H9 (cell line): ENCODE data around the gene DTNBP1. TPM values are rescaled to one million over a fixed set of nuclear protein-coding genes. Genes with fewer than 3 reads are reported as not detected.

Experiments used
- DNase-seq: peaks from one replicate; pipeline ENCODE4 v3.0.0-alpha.2; 2017
- H2AFZ ChIP-seq: one replicate; pipeline ENCODE4 v1.6.1; 2013; ENCODE audit warnings: mild to moderate bottlenecking, low read length, control low read depth, moderate library complexity
- H2AK5ac ChIP-seq: 2 replicates; pipeline ENCODE4 v1.6.1; 2013; ENCODE audit warnings: low read length, control low read depth, mixed read lengths; ENCODE audit not compliant: insufficient read length
- H2BK120ac ChIP-seq: one replicate; pipeline ENCODE4 v1.6.1; 2013; ENCODE audit warnings: low read depth, mild to moderate bottlenecking, low read length, control low read depth, inconsistent platforms; ENCODE audit not compliant: poor library complexity, severe bottlenecking
- H2BK12ac ChIP-seq: 2 replicates; pipeline ENCODE4 v1.6.1; 2013; ENCODE audit warnings: low read length, control low read depth, mixed read lengths, low read depth; ENCODE audit not compliant: insufficient read length
- H2BK15ac ChIP-seq: 2 replicates; pipeline ENCODE4 v1.6.1; 2013; ENCODE audit warnings: low read depth, low read length, control low read depth
- H2BK20ac ChIP-seq: one replicate; pipeline ENCODE4 v1.6.1; 2013; ENCODE audit warnings: low read depth, mild to moderate bottlenecking, low read length, control low read depth, inconsistent platforms; ENCODE audit not compliant: poor library complexity, severe bottlenecking
- H2BK5ac ChIP-seq: 2 replicates; pipeline ENCODE4 v1.6.1; 2013; ENCODE audit warnings: low read length, control low read depth, mixed read lengths; ENCODE audit not compliant: insufficient read length
- H3K14ac ChIP-seq: 2 replicates; pipeline ENCODE4 v1.6.1; 2013; ENCODE audit warnings: low read length, control low read depth; ENCODE audit not compliant: insufficient read depth
- H3K18ac ChIP-seq: 2 replicates; pipeline ENCODE4 v1.6.1; 2013; ENCODE audit warnings: low read depth, mild to moderate bottlenecking, mixed read lengths, low read length, control low read depth; ENCODE audit not compliant: insufficient read length
- H3K23ac ChIP-seq: 2 replicates; pipeline ENCODE4 v1.6.1; 2013; ENCODE audit warnings: low read length, control low read depth, mixed read lengths, low read depth; ENCODE audit not compliant: insufficient read length
- H3K23me2 ChIP-seq: 2 replicates; pipeline ENCODE4 v1.6.1; 2013; ENCODE audit warnings: low read depth, mild to moderate bottlenecking, mixed read lengths, low read length, control low read depth; ENCODE audit not compliant: insufficient read length, poor library complexity, severe bottlenecking
- H3K27ac ChIP-seq: 2 replicates; pipeline ENCODE4 v1.5.1; 2013; ENCODE audit warnings: low read length, control low read depth, mixed read lengths, low read depth; ENCODE audit not compliant: insufficient read length
- H3K27me3 ChIP-seq: 2 replicates; pipeline ENCODE4 v1.6.1; 2013; ENCODE audit warnings: low read length, control low read depth, inconsistent platforms; ENCODE audit not compliant: insufficient read depth
- H3K4ac ChIP-seq: 2 replicates; pipeline ENCODE4 v1.6.1; 2013; ENCODE audit warnings: low read depth, mild to moderate bottlenecking, control low read depth, inconsistent platforms, low read length, moderate library complexity
- H3K4me1 ChIP-seq: 2 replicates; pipeline ENCODE4 v1.6.1; 2013; ENCODE audit warnings: low read length, control low read depth, inconsistent platforms; ENCODE audit not compliant: insufficient read depth
- H3K4me2 ChIP-seq: 2 replicates; pipeline ENCODE4 v1.6.1; 2013; ENCODE audit warnings: low read length, control low read depth, mixed read lengths; ENCODE audit not compliant: insufficient read length, insufficient read depth
- H3K56ac ChIP-seq: 2 replicates; pipeline ENCODE4 v1.6.1; 2013; ENCODE audit warnings: low read depth, mild to moderate bottlenecking, mixed read lengths, low read length, control low read depth; ENCODE audit not compliant: insufficient read length
- H3K79me1 ChIP-seq: 2 replicates; pipeline ENCODE4 v1.6.1; 2013; ENCODE audit warnings: low read depth, mild to moderate bottlenecking, moderate library complexity, low read length, control low read depth, inconsistent platforms; ENCODE audit not compliant: insufficient read depth, poor library complexity, severe bottlenecking
- H3K79me2 ChIP-seq: 2 replicates; pipeline ENCODE4 v1.6.1; 2013; ENCODE audit warnings: low read length, control low read depth, inconsistent platforms; ENCODE audit not compliant: insufficient read depth
- H3K9ac ChIP-seq: 2 replicates; pipeline ENCODE4 v1.6.1; 2013; ENCODE audit warnings: low read length, control low read depth, mixed read lengths; ENCODE audit not compliant: insufficient read length; ENCODE audit errors: extremely low read depth
- H3K9me3 ChIP-seq: one replicate; pipeline ENCODE4 v1.6.1; 2013; ENCODE audit warnings: low read depth, low read length, inconsistent platforms; ENCODE audit not compliant: control insufficient read depth
- H3T11ph ChIP-seq: one replicate; pipeline ENCODE4 v1.6.1; 2013; ENCODE audit warnings: mild to moderate bottlenecking, low read length, control low read depth, inconsistent platforms
- H4K20me1 ChIP-seq: one replicate; pipeline ENCODE4 v1.6.1; 2013; ENCODE audit not compliant: control insufficient read depth, insufficient read length, insufficient read depth
- H4K5ac ChIP-seq: 2 replicates; pipeline ENCODE4 v1.6.1; 2013; ENCODE audit warnings: low read depth, mild to moderate bottlenecking, mixed read lengths, low read length, control low read depth; ENCODE audit not compliant: insufficient read length
- H4K8ac ChIP-seq: replicated peaks from 2 replicates; pipeline ENCODE4 v1.6.1; 2013; ENCODE audit warnings: low read length, control low read depth, mixed read lengths, low read depth; ENCODE audit not compliant: insufficient read length
- H4K91ac ChIP-seq: 2 replicates; pipeline ENCODE4 v1.6.1; 2013; ENCODE audit warnings: low read depth, mild to moderate bottlenecking, moderate library complexity, mixed read lengths, low read length, control low read depth; ENCODE audit not compliant: insufficient read length
- H3K27ac Mint-ChIP-seq, 3 experiments: 2 replicates in 2 of 3; 3 replicates in 1 of 3; pipeline ENCODE4 v1.8.0; 2020 to 2021; ENCODE audit warnings: mixed read lengths in 3 of 3, mild to moderate bottlenecking in 1 of 3, moderate library complexity in 1 of 3
- H3K27me3 Mint-ChIP-seq: 2 replicates; pipeline ENCODE4 v1.8.0; 2021; ENCODE audit warnings: low read depth, mild to moderate bottlenecking, moderate library complexity, mixed read lengths
- H3K36me3 Mint-ChIP-seq, 3 experiments: 2 replicates in 2 of 3; 3 replicates in 1 of 3; pipeline ENCODE4 v1.8.0; 2020 to 2021; ENCODE audit warnings: low read depth in 3 of 3, mixed read lengths in 3 of 3; ENCODE audit not compliant: insufficient read depth in 1 of 3
- H3K4me1 Mint-ChIP-seq, 2 experiments: 2 replicates each; pipeline ENCODE4 v1.8.0; 2020; ENCODE audit warnings: mixed read lengths in 2 of 2
- H3K4me3 Mint-ChIP-seq, 2 experiments: 2 replicates in 1 of 2; 3 replicates in 1 of 2; pipeline ENCODE4 v1.8.0; 2020 to 2021; ENCODE audit warnings: mild to moderate bottlenecking in 2 of 2, mixed read lengths in 2 of 2, moderate library complexity in 1 of 2
- H3K9me3 Mint-ChIP-seq, 2 experiments: 2 replicates in 1 of 2; 3 replicates in 1 of 2; pipeline ENCODE4 v1.8.0; 2020; ENCODE audit warnings: mild to moderate bottlenecking in 2 of 2, mixed read lengths in 2 of 2, moderate library complexity in 1 of 2
- CTCF ChIP-seq: fragments of 200-600 bp; sonication (generic); conservative IDR thresholded peaks from 3 replicates; pipeline ENCODE4 v1.8.0; 2021; ENCODE audit warnings: antibody characterized with exemption, mild to moderate bottlenecking
- WGBS: extraction: QIAGEN DNeasy Blood & Tissue Kit; methylation state at CpG from one replicate; pipeline ENCODE4 v1.1.7; 2013; ENCODE audit warnings: missing lambda C conversion rate, low lambda C conversion rate, mixed read lengths; ENCODE audit not compliant: insufficient read length; ENCODE audit errors: extremely low coverage; 5-methylcytosine and 5-hydroxymethylcytosine counted together
- total RNA-seq: library from RNA; stranded (reverse); gene quantifications from 2 replicates; pipeline ENCODE4 v1.2.1, GENCODE V29; 2021

The DTNBP1 gene
- total RNA-seq, 1 experiment from 2014 or later, result 12.9 TPM

- peak; percentile 43; the same call in 2 of the 3 replicates for TF ChIP-seq CTCF
- Histone ChIP-seq H3K79me1 (peaks cover 24% of the 10 kb centered on the region), H2BK15ac (no peak overlapping the region), H2AK5ac (no peak overlapping the region), H3K4me1 (peaks cover 36% of the 10 kb centered on the region; the same call in 1 of the 2 replicates), H3K14ac (no peak overlapping the region), H3K23ac (no peak overlapping the region), H4K91ac (no peak overlapping the region), H4K5ac (no peak overlapping the region), H3K9me3 (no peaks in the 10 kb centered on the region), H3K27ac (no peak overlapping the region), H3K23me2 (no peaks in the 10 kb centered on the region), H2BK120ac (no peak overlapping the region), H4K8ac (no peak overlapping the region), H3K79me2 (peaks cover 39% of the 10 kb centered on the region), H3T11ph (no peak overlapping the region), H3K4me2 (peak overlapping the region; percentile 22), H4K20me1 (no peaks in the 10 kb centered on the region), H3K56ac (no peak overlapping the region), H2BK12ac (no peak overlapping the region), H3K18ac (no peak overlapping the region), H2BK20ac (no peak overlapping the region), H3K27me3 (no peaks in the 10 kb centered on the region), H2AFZ (no peak overlapping the region), H3K4ac (no peak overlapping the region), H3K9ac (no peak overlapping the region), H2BK5ac (no peak overlapping the region)
- peaks cover 59 to 67% of the 10 kb centered on the region in 2 experiments for H3K4me1 Mint-ChIP-seq
- no CpG with 5 or more reads among the region's 9 CpGs for WGBS
- peak; percentile 58 for DNase-seq
- H3K27ac Mint-ChIP-seq, result peak overlapping the region in 2 of 3 experiments; percentile 76 to 83; a peak in 2 of 7 replicates
- H3K9me3 Mint-ChIP-seq, result no peaks in the 10 kb centered on the region
- H3K36me3 Mint-ChIP-seq, result peaks cover 54 to 71% (median 60%) of the 10 kb centered on the region in 3 experiments
- peak overlapping the region in 1 of 2 experiments; percentile 24; a peak in 2 of 5 replicates for H3K4me3 Mint-ChIP-seq
- no peaks in the 10 kb centered on the region; the same call in none of the 2 replicates for H3K27me3 Mint-ChIP-seq
Observed at GRCh38 chr6:15493437-15494168, 169.2 kb downstream of the DTNBP1 start.
